GM12878 (cell line): ENCODE results near the gene SORL1. TPM values are rescaled to one million over a fixed set of nuclear protein-coding genes. Genes with fewer than 3 reads are reported as not detected.

Source experiments
- ATAC-seq: fragments of 200-7000 bp; cut with Tn5 transposase; 3 replicates; pipeline ENCODE4 v1.9.1; 2020; ENCODE audit warnings: mild to moderate bottlenecking, moderate library complexity
- BruUV-seq: library from RNA; stranded (reverse); fragments of 400-500 nt; replicated peaks from 2 replicates; lab custom pipeline; 2021; lab: Mats Ljungman, UMichigan
- CTCF ChIA-PET: fragments of 300-600 bp; sonication (Branson Sonifier 250); formaldehyde crosslinking; extraction: SDS; loops from one replicate; lab custom pipeline; 2021; ENCODE audit warnings: inconsistent platforms; lab: Yijun Ruan, JAX
- POLR2A ChIA-PET: fragments of 350-600 bp; formaldehyde crosslinking; extraction: SDS; loops from one replicate; lab custom pipeline; 2021; ENCODE audit warnings: inconsistent platforms; lab: Charles Lee
- RAD21 ChIA-PET: fragments of 300-600 bp; sonication (Branson Sonifier 250); formaldehyde crosslinking; loops from one replicate; lab custom pipeline; 2023; ENCODE audit warnings: antibody characterized with exemption; ENCODE audit not compliant: unreplicated experiment; lab: Charles Lee
- SMC1A ChIA-PET: fragments of 300-600 bp; sonication (Branson Sonifier 250); formaldehyde crosslinking; loops from one replicate; lab custom pipeline; 2023; ENCODE audit not compliant: unreplicated experiment, uncharacterized antibody; lab: Charles Lee
- DNase-seq: peaks from one replicate; pipeline ENCODE4 v3.0.0-alpha.2; 2011; ENCODE audit warnings: low read depth, low spot score
- FAIRE-seq: peaks from 3 replicates; lab custom pipeline; 2011; peaks lifted over from hg19 to GRCh38; lab: Jason Lieb, UNC
- H2AFZ ChIP-seq: 2 replicates; pipeline ENCODE4 v1.6.0; 2011; ENCODE audit warnings: low read depth, low read length, control low read depth; ENCODE audit not compliant: control insufficient read depth
- H3K27ac ChIP-seq: 2 replicates; pipeline ENCODE4 v1.5.1; 2011; ENCODE audit warnings: control low read depth; ENCODE audit not compliant: control insufficient read depth, insufficient read depth
- H3K27me3 ChIP-seq, 2 experiments: replicated peaks in 1 of 2; 2 replicates each; pipeline versions ENCODE4 v1.6.0 to v1.6.1; 2011; ENCODE audit warnings: low read length in 1 of 2; ENCODE audit not compliant: control insufficient read depth in 2 of 2, insufficient read depth in 2 of 2
- H3K36me3 ChIP-seq, 2 experiments: 2 replicates each; pipeline ENCODE4 v1.5.1; 2011; ENCODE audit warnings: low read length in 1 of 2; ENCODE audit not compliant: control insufficient read depth in 2 of 2, insufficient read depth in 2 of 2
- H3K4me1 ChIP-seq: 2 replicates; pipeline ENCODE4 v1.6.1; 2011; ENCODE audit warnings: mild to moderate bottlenecking, low read length, moderate library complexity, mixed read lengths; ENCODE audit not compliant: control insufficient read depth, insufficient read depth
- H3K4me2 ChIP-seq: 2 replicates; pipeline ENCODE4 v1.6.0; 2011; ENCODE audit warnings: control low read depth; ENCODE audit not compliant: control insufficient read depth, insufficient read depth
- H3K4me3 ChIP-seq: fragments of 200-600 bp; sonication (generic); 2 replicates; pipeline ENCODE4 v1.5.1; 2016
- H3K79me2 ChIP-seq: 2 replicates; pipeline ENCODE4 v1.6.0; 2011; ENCODE audit warnings: low read length; ENCODE audit not compliant: control insufficient read depth, insufficient read depth
- H3K9ac ChIP-seq: 2 replicates; pipeline ENCODE4 v1.8.0; 2011; ENCODE audit warnings: low read length, control low read depth, mixed read lengths; ENCODE audit not compliant: control insufficient read depth, insufficient read depth
- H3K9me3 ChIP-seq: replicated peaks from 3 replicates; pipeline ENCODE4 v1.5.1; 2011; ENCODE audit warnings: mild to moderate bottlenecking, low read length; ENCODE audit not compliant: control insufficient read depth, insufficient read depth
- H4K20me1 ChIP-seq: 2 replicates; pipeline ENCODE4 v1.6.0; 2011; ENCODE audit not compliant: control insufficient read depth, insufficient read depth
- BCL11A ChIP-seq: IDR thresholded peaks from 2 replicates; pipeline ENCODE4 v1.6.1; 2011; ENCODE audit warnings: low read depth, low read length
- BHLHE40 ChIP-seq, 2 experiments: fragments of 450-650 bp in 1 of 2; IDR thresholded peaks; 2 replicates each; pipeline ENCODE4 v1.6.1; 2011 to 2017; ENCODE audit warnings: low read depth in 2 of 2, borderline replicate concordance in 1 of 2, improper control_type of control experiment in 1 of 2, low read length in 1 of 2, mild to moderate bottlenecking in 1 of 2
- CBX5 ChIP-seq: sonication (generic); IDR thresholded peaks from 2 replicates; pipeline ENCODE4 v1.6.1; 2016; ENCODE audit warnings: low read depth, moderate library complexity, mild to moderate bottlenecking, inconsistent platforms
- CHD2 ChIP-seq: IDR thresholded peaks from 2 replicates; pipeline ENCODE4 v1.6.1; 2011; ENCODE audit warnings: low read depth, low read length, improper control_type of control experiment, borderline replicate concordance
- DPF2 ChIP-seq: fragments of 450-650 bp; IDR thresholded peaks from 2 replicates; pipeline ENCODE4 v1.6.1; 2017; ENCODE audit warnings: mild to moderate bottlenecking
- EED ChIP-seq: sonication (generic); IDR thresholded peaks from 2 replicates; pipeline ENCODE4 v1.6.1; 2016; ENCODE audit warnings: antibody characterized with exemption, low read depth
- ELK1 ChIP-seq: IDR thresholded peaks from 2 replicates; pipeline ENCODE4 v1.6.1; 2012; ENCODE audit warnings: low read depth, low read length, improper control_type of control experiment
- EP300 ChIP-seq, 2 experiments: fragments of 150-350 bp in 1 of 2; IDR thresholded peaks; 2 replicates each; pipeline ENCODE4 v1.6.1; 2011 to 2012; ENCODE audit warnings: low read depth in 2 of 2, low read length in 2 of 2, borderline replicate concordance in 1 of 2, improper control_type of control experiment in 1 of 2, inconsistent platforms in 1 of 2; ENCODE audit not compliant: control insufficient read depth in 1 of 2
- GATAD2B ChIP-seq: fragments of 450-650 bp; conservative IDR thresholded peaks from 2 replicates; pipeline ENCODE4 v1.6.1; 2017; ENCODE audit warnings: low read depth, mild to moderate bottlenecking, moderate library complexity
- IKZF1 ChIP-seq: fragments of 450-650 bp; conservative IDR thresholded peaks from 2 replicates; pipeline ENCODE4 v1.6.1; 2017; ENCODE audit warnings: antibody characterized with exemption, mild to moderate bottlenecking
- IKZF2 ChIP-seq, 2 experiments: fragments of 450-650 bp; IDR thresholded peaks; 2 replicates each; pipeline ENCODE4 v1.6.1; 2017; ENCODE audit warnings: mild to moderate bottlenecking in 2 of 2, moderate library complexity in 2 of 2
- KDM1A ChIP-seq: fragments of 200-600 bp; sonication (generic); IDR thresholded peaks from 2 replicates; pipeline ENCODE4 v1.6.1; 2016; ENCODE audit warnings: borderline replicate concordance
- MEF2B ChIP-seq: fragments of 450-650 bp; IDR thresholded peaks from 2 replicates; pipeline ENCODE4 v1.6.1; 2018; ENCODE audit warnings: mild to moderate bottlenecking, moderate library complexity; ENCODE audit not compliant: partially characterized antibody, poor library complexity, severe bottlenecking
- MTA2 ChIP-seq: fragments of 450-650 bp; IDR thresholded peaks from 2 replicates; pipeline ENCODE4 v1.6.1; 2016; ENCODE audit warnings: low read depth, mild to moderate bottlenecking, moderate library complexity
- MYB ChIP-seq: fragments of 150-350 bp; IDR thresholded peaks from 2 replicates; pipeline ENCODE4 v1.6.1; 2014; ENCODE audit warnings: mild to moderate bottlenecking, low read depth, low read length, borderline replicate concordance
- MYC ChIP-seq: IDR thresholded peaks from 2 replicates; pipeline ENCODE4 v1.6.1; 2011; ENCODE audit warnings: mild to moderate bottlenecking, low read length, moderate library complexity, inconsistent platforms; ENCODE audit not compliant: insufficient read depth, insufficient replicate concordance, insufficient read length, severe bottlenecking
- NFIC ChIP-seq: IDR thresholded peaks from 2 replicates; pipeline ENCODE4 v1.6.1; 2012; ENCODE audit warnings: low read depth, mild to moderate bottlenecking, inconsistent platforms, low read length, moderate library complexity
- NR2F1 ChIP-seq: fragments of 450-650 bp; conservative IDR thresholded peaks from 2 replicates; pipeline ENCODE4 v1.6.1; 2017; ENCODE audit warnings: mild to moderate bottlenecking
- PAX5 ChIP-seq: IDR thresholded peaks from 2 replicates; pipeline ENCODE4 v1.6.1; 2011; ENCODE audit warnings: low read depth, low read length, borderline replicate concordance
- POLR2AphosphoS2 ChIP-seq: IDR thresholded peaks from 2 replicates; pipeline ENCODE4 v1.6.1; 2011; ENCODE audit warnings: low read depth, mild to moderate bottlenecking, low read length, improper control_type of control experiment, moderate library complexity
- RUNX3 ChIP-seq: IDR thresholded peaks from 2 replicates; pipeline ENCODE4 v1.6.1; 2012; ENCODE audit warnings: low read length, inconsistent platforms
- SMARCA5 ChIP-seq: fragments of 450-650 bp; IDR thresholded peaks from 2 replicates; pipeline ENCODE4 v1.6.1; 2017; ENCODE audit warnings: mild to moderate bottlenecking
- WGBS: methylation state at CpG from one replicate; pipeline ENCODE4 v1.1.6; 2016; ENCODE audit warnings: low lambda C conversion rate; ENCODE audit not compliant: insufficient replicate concordance, insufficient coverage; ENCODE audit errors: missing lambda C conversion rate; 5-methylcytosine and 5-hydroxymethylcytosine counted together
- in situ Hi-C: fragments of 300-500 bp; cut with MboI; formaldehyde crosslinking; loops from 9 replicates; pipeline ENCODE4 v1.14.3; 2018; ENCODE audit warnings: mixed read lengths
- intact Hi-C: fragments of 100-400 bp; cut with micrococcal nuclease; formaldehyde crosslinking; loops from one replicate; pipeline ENCODE4 v1.14.2; 2022; ENCODE audit not compliant: unreplicated experiment
- polyA plus RNA-seq, 11 experiments: library from polyadenylated mRNA; depleted of rRNA in 4 of 11; unstranded in 6 of 11; stranded (reverse) in 5 of 11; fragments of >200 nt; fragmentation: Nextera tagmentation in 4 of 11; fragmentation: Illumina TruSeq in 1 of 11; extraction: Ambion mirVana in 4 of 11; extraction: Trizol in 1 of 11; gene quantifications; 1 replicate in 1 of 11; 2 replicates in 10 of 11; pipeline versions ENCODE4 v1.2.1 to v1.2.3, GENCODE V29; 2011 to 2016; ENCODE audit warnings: inconsistent platforms in 2 of 11, missing spikeins in 2 of 11, low read depth in 1 of 11
- total RNA-seq, 4 experiments: library from RNA; depleted of rRNA in 3 of 4; stranded (reverse); fragments of >200 nt in 3 of 4; fragmentation: Illumina TruSeq in 1 of 4; extraction: Trizol in 1 of 4; gene quantifications; 2 replicates each; pipeline versions ENCODE4 v1.2.1 to v1.2.3, GENCODE V29; 2013 to 2021

The SORL1 gene
- total and polyA plus RNA-seq, 10 of the 15 experiments (the other 5 are each of a cell fraction or from before 2014, with no cell fraction given), result 20.2 to 107 (median 59.9) TPM

- Histone ChIP-seq H3K27me3 (no peaks in the 10 kb centered on the region), H3K9me3 (no peaks in the 10 kb centered on the region), H3K79me2 (peaks cover 95% of the 10 kb centered on the region), H4K20me1 (no peaks in the 10 kb centered on the region), H3K4me3 (peak overlapping the region; percentile 57), H3K36me3 (peaks cover 11 to 17% of the 10 kb centered on the region in 2 experiments; a peak in 3 of 4 replicates), H3K9ac (peak overlapping the region; percentile 32), H2AFZ (no peak overlapping the region), H3K4me2 (peak overlapping the region; percentile 50), H3K27ac (peak overlapping the region; percentile 83), H3K4me1 (peaks cover 81% of the 10 kb centered on the region)
- CTCF ChIA-PET, result interaction anchor here (1.1 to 4.0 kb wide), 9 partner anchors 10 to 146 kb away, joined by 3 to 21 read pairs (median 5); no protein-coding TSS in a partner anchor
- ATAC-seq, result peak; percentile 40
- WGBS, result 2% methylated on average over 8 of the region's 8 CpGs
- FAIRE-seq, result no peak
- intact Hi-C loops, result loop anchor here (1.0 kb wide), 1 partner anchor 124 kb away; no protein-coding TSS in a partner anchor
- POLR2A ChIA-PET, result interaction anchor here (0.5 to 7.9 kb wide), 14 partner anchors 10 to 144 kb away, joined by 3 to 86 read pairs (median 6); partner anchors contain the start of genes SORL1 and SORL1-AS1
- SMC1A ChIA-PET, result interaction anchor here (0.7 to 15.0 kb wide), 25 partner anchors 9 to 150 kb away, joined by 3 to 266 read pairs (median 6); partner anchors contain the start of genes SORL1 and SORL1-AS1
- no TSS peak for BruUV-seq
- in situ Hi-C loops, result loop anchor here (25.0 kb wide), 1 partner anchor 1596 kb away; the partner anchor contains the start of gene HSPA8
- DNase-seq, result no peak
- RAD21 ChIA-PET, result interaction anchor here (0.6 to 10.9 kb wide), 21 partner anchors 9 to 154 kb away, joined by 3 to 232 read pairs (median 5); partner anchors contain the start of genes SORL1 and SORL1-AS1
- TF ChIP-seq MYB (no peak), GATAD2B (peak; percentile 33; the same call in 1 of the 2 replicates), NR2F1 (0 out of 2 replicates have a peak, but pooled peaks have one; percentile 3), NFIC (0 out of 2 replicates have a peak, but pooled peaks have one; percentile 9), PAX5 (peak; percentile 47; the same call in 1 of the 2 replicates), RUNX3 (peak; percentile 65), ELK1 (0 out of 2 replicates have a peak, but pooled peaks have one; percentile 14), DPF2 (peak; percentile 60; the same call in 1 of the 2 replicates), KDM1A (no peak), CHD2 (no peak), BCL11A (peak; percentile 75), IKZF2 (IDR thresholded peaks at IDR 0.05) (peak; percentile 91 to 95), BHLHE40 (IDR thresholded peaks at IDR 0.05; ENCODE audit: borderline replicate concordance in 1 of 2, low read depth in 2 of 2, low read length in 1 of 2) (no peak), SMARCA5 (0 out of 2 replicates have a peak, but pooled peaks have one; percentile 1), MTA2 (peak; percentile 89), IKZF1 (peak; percentile 92), EED (peak; percentile 31; the same call in 1 of the 2 replicates), MEF2B (peak; percentile 23), CBX5 (no peak), EP300 (IDR thresholded peaks at IDR 0.05; ENCODE audit: borderline replicate concordance in 1 of 2, control insufficient read depth in 1 of 2, low read depth in 2 of 2, low read length in 2 of 2) (peak; percentile 22 to 30; a peak in 1 of 4 replicates), POLR2AphosphoS2 (no peak), MYC (no peak)
These were observed 14.1 kb downstream of the SORL1 start for GRCh38 chr11:121466063-121466794.
